HG03139 (cell line): ENCODE data around the gene A4GALT.

Experiments used
- ATAC-seq: cut with Tn5 transposase; IDR thresholded peaks from one replicate; pipeline ENCODE4 v1.9.1; 2021; ENCODE audit not compliant: unreplicated experiment

Gene A4GALT

GRCh38 chr22:42702675-42703074, 18.0 kb downstream of the A4GALT start:
- no peak for ATAC-seq

- ATAC-seq = no peak
Measured at GRCh38 chr22:42701694-42702093, 19.0 kb downstream of the A4GALT start.

GRCh38 chr22:42700901-42701300, 19.8 kb downstream of the A4GALT start:
- ATAC-seq = no peak

GRCh38 chr22:42700355-42700754, 20.3 kb downstream of the A4GALT start:
- ATAC-seq = no peak

- ATAC-seq = no peak
Measured at GRCh38 chr22:42699976-42700352, 20.7 kb downstream of the A4GALT start.

GRCh38 chr22:42699281-42699975, 21.2 kb downstream of the A4GALT start:
- ATAC-seq = no peak

GRCh38 chr22:42697542-42698013, 23.1 kb downstream of the A4GALT start:
- no peak for ATAC-seq

GRCh38 chr22:42696331-42696967, 24.2 kb downstream of the A4GALT start:
- ATAC-seq = no peak

GRCh38 chr22:42695294-42695693, 25.4 kb downstream of the A4GALT start:
- no peak for ATAC-seq

- no peak for ATAC-seq
Measured at GRCh38 chr22:42693763-42694683, 26.6 kb downstream of the A4GALT start.

- no peak for ATAC-seq
Measured at GRCh38 chr22:42693055-42693762, 27.5 kb downstream of the A4GALT start.

- ATAC-seq = no peak
Measured at GRCh38 chr22:42692239-42693054, 28.2 kb downstream of the A4GALT start.

GRCh38 chr22:42691440-42691839, 29.2 kb downstream of the A4GALT start:
- ATAC-seq = no peak

GRCh38 chr22:42688241-42689211, 32.1 kb downstream of the A4GALT start:
- no peak for ATAC-seq

GRCh38 chr22:42686756-42687491, 33.7 kb downstream of the A4GALT start:
- ATAC-seq = no peak

GRCh38 chr22:42685941-42686653, 34.6 kb downstream of the A4GALT start:
- ATAC-seq = no peak

- no peak for ATAC-seq
Measured at GRCh38 chr22:42684462-42685195, 36.0 kb downstream of the A4GALT start.
